Measurements from ENCODE around the gene PPP6R2. TPM values are rescaled to one million over a fixed set of nuclear protein-coding genes. Genes with fewer than 3 reads are reported as not detected.
A peak's percentile ranks its signal among the peaks of the same experiment; 100 is the strongest.

The PPP6R2 gene
- total RNA-seq, 1 donor from 2014 or later, result 62.8 TPM

- TF ChIP-seq CTCF (conservative IDR thresholded peaks at IDR 0.05), result no peak
- H3K27me3 Mint-ChIP-seq, result no peaks in the 10 kb centered on the region
- H3K4me3 Mint-ChIP-seq, result no peak overlapping the region
- H3K36me3 Mint-ChIP-seq, result no peaks in the 10 kb centered on the region
- DNase-seq (ENCODE audit: extremely low spot score, unreplicated experiment), result no peak
- peaks cover 7% of the 10 kb centered on the region for H3K4me1 Mint-ChIP-seq (ENCODE audit: unreplicated experiment)
- no peaks in the 10 kb centered on the region for H3K9me3 Mint-ChIP-seq
- H3K27ac Mint-ChIP-seq, result no peak overlapping the region
Measured at GRCh38 chr22:50440544-50441249, 97.6 kb downstream of the PPP6R2 start.

GRCh38 chr22:50441428-50441993 lies 98.4 kb downstream of the PPP6R2 start:
- no peaks in the 10 kb centered on the region for H3K36me3 Mint-ChIP-seq
- DNase-seq (ENCODE audit: extremely low spot score, unreplicated experiment), result no peak
- H3K27me3 Mint-ChIP-seq, result no peaks in the 10 kb centered on the region
- no peak for TF ChIP-seq CTCF (conservative IDR thresholded peaks at IDR 0.05)
- no peaks in the 10 kb centered on the region for H3K9me3 Mint-ChIP-seq
- H3K4me1 Mint-ChIP-seq (ENCODE audit: unreplicated experiment), result peaks cover 9% of the 10 kb centered on the region
- H3K27ac Mint-ChIP-seq, result no peak overlapping the region
- H3K4me3 Mint-ChIP-seq, result no peak overlapping the region

- Mint-ChIP-seq H3K36me3 (no peaks in the 10 kb centered on the region), H3K27me3 (no peaks in the 10 kb centered on the region), H3K27ac (peak overlapping the region; percentile 81), H3K4me1 (ENCODE audit: unreplicated experiment) (peaks cover 9% of the 10 kb centered on the region), H3K9me3 (no peaks in the 10 kb centered on the region), H3K4me3 (peak overlapping the region; percentile 51)
- TF ChIP-seq CTCF (conservative IDR thresholded peaks at IDR 0.05), result no peak
- DNase-seq (ENCODE audit: extremely low spot score, unreplicated experiment), result no peak
Measured at GRCh38 chr22:50443197-50443596, 100.1 kb downstream of the PPP6R2 start.

- Mint-ChIP-seq H3K9me3 (no peaks in the 10 kb centered on the region), H3K4me3 (no peak overlapping the region), H3K27ac (peak overlapping the region; percentile 81), H3K36me3 (peaks cover 5% of the 10 kb centered on the region), H3K27me3 (no peaks in the 10 kb centered on the region), H3K4me1 (ENCODE audit: unreplicated experiment) (peaks cover 9% of the 10 kb centered on the region)
- DNase-seq (ENCODE audit: extremely low spot score, unreplicated experiment), result no peak
- no peak for TF ChIP-seq CTCF (conservative IDR thresholded peaks at IDR 0.05)
Measured at GRCh38 chr22:50443801-50444625, 100.9 kb downstream of the PPP6R2 start.

GRCh38 chr22:50444663-50445062 lies 101.5 kb downstream of the PPP6R2 start:
- Mint-ChIP-seq H3K36me3 (peaks cover 5% of the 10 kb centered on the region), H3K4me3 (no peak overlapping the region), H3K27me3 (no peaks in the 10 kb centered on the region), H3K27ac (peak overlapping the region; percentile 31), H3K4me1 (ENCODE audit: unreplicated experiment) (peaks cover 9% of the 10 kb centered on the region), H3K9me3 (no peaks in the 10 kb centered on the region)
- TF ChIP-seq CTCF (conservative IDR thresholded peaks at IDR 0.05), result no peak
- DNase-seq (ENCODE audit: extremely low spot score, unreplicated experiment), result no peak

Measured in type B pancreatic cell (in vitro differentiated cells).